ENCODE results near the gene KRTAP10-8. TPM values are rescaled to one million over a fixed set of nuclear protein-coding genes. Genes with fewer than 3 reads are reported as not detected.

The KRTAP10-8 gene
- total and polyA plus RNA-seq, 2 experiments from 2014 or later = not detected

GRCh38 chr21:44595524-44595923 is 16.4 kb upstream of the KRTAP10-8 start:
- Histone ChIP-seq H4K20me1 (replicated peaks; ENCODE audit: insufficient read depth) (no peaks in the 10 kb centered on the region), H3K36me3 (ENCODE audit: insufficient read depth) (no peaks in the 10 kb centered on the region), H3F3A (replicated peaks; ENCODE audit: low read depth) (0 out of 2 replicates have a peak, but pooled peaks cover 4% of the 10 kb centered on the region), H2AFZ (no peak overlapping the region), H3K9me2 (ENCODE audit: insufficient read depth) (no peaks in the 10 kb centered on the region), H3K27me3 (ENCODE audit: insufficient read depth) (no peaks in the 10 kb centered on the region), H3K4me2 (no peak overlapping the region), H3K27ac (ENCODE audit: low read depth) (no peak overlapping the region), H3K79me2 (replicated peaks; ENCODE audit: insufficient read depth) (no peaks in the 10 kb centered on the region), H3K4me1 (ENCODE audit: insufficient read depth) (peaks cover 20% of the 10 kb centered on the region), H3K4me3 (no peak overlapping the region)
- H3K27me3 Mint-ChIP-seq (ENCODE audit: insufficient read depth, low read depth, poor library complexity) = peaks cover 7% of the 10 kb centered on the region
- no peak overlapping the region for H3K4me3 Mint-ChIP-seq
- H3K27ac Mint-ChIP-seq = no peak overlapping the region
- H3K36me3 Mint-ChIP-seq (ENCODE audit: low read depth) = no peaks in the 10 kb centered on the region
- ATAC-seq = no peak
- no peak for DNase-seq (ENCODE audit: low spot score)
- TF ChIP-seq, protein P1, sequence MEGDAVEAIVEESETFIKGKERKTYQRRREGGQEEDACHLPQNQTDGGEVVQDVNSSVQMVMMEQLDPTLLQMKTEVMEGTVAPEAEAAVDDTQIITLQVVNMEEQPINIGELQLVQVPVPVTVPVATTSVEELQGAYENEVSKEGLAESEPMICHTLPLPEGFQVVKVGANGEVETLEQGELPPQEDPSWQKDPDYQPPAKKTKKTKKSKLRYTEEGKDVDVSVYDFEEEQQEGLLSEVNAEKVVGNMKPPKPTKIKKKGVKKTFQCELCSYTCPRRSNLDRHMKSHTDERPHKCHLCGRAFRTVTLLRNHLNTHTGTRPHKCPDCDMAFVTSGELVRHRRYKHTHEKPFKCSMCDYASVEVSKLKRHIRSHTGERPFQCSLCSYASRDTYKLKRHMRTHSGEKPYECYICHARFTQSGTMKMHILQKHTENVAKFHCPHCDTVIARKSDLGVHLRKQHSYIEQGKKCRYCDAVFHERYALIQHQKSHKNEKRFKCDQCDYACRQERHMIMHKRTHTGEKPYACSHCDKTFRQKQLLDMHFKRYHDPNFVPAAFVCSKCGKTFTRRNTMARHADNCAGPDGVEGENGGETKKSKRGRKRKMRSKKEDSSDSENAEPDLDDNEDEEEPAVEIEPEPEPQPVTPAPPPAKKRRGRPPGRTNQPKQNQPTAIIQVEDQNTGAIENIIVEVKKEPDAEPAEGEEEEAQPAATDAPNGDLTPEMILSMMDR (conservative IDR thresholded peaks at IDR 0.05; ENCODE audit: low read depth in 2 of 2) = no peak
- TF ChIP-seq EZH2phosphoT487 (IDR thresholded peaks at IDR 0.05; ENCODE audit: unreplicated experiment) (no peak), JUNB (IDR thresholded peaks at IDR 0.05; ENCODE audit: unreplicated experiment) (no peak), ZNF331 (CRISPR knock-in tag; IDR thresholded peaks at IDR 0.05; ENCODE audit: low read depth) (no peak), CREB1 (CRISPR knock-in tag; IDR thresholded peaks at IDR 0.05; ENCODE audit: low read depth) (no peak), ETS1 (IDR thresholded peaks at IDR 0.05) (no peak), STAT1 (IDR thresholded peaks at IDR 0.05; ENCODE audit: unreplicated experiment) (no peak), ZNF114 (CRISPR knock-in tag; IDR thresholded peaks at IDR 0.05) (no peak)
- peaks cover 36% of the 10 kb centered on the region for H3K4me1 Mint-ChIP-seq
- peaks cover 5% of the 10 kb centered on the region; the same call in 1 of the 3 replicates for H3K9me3 Mint-ChIP-seq

DNA sequence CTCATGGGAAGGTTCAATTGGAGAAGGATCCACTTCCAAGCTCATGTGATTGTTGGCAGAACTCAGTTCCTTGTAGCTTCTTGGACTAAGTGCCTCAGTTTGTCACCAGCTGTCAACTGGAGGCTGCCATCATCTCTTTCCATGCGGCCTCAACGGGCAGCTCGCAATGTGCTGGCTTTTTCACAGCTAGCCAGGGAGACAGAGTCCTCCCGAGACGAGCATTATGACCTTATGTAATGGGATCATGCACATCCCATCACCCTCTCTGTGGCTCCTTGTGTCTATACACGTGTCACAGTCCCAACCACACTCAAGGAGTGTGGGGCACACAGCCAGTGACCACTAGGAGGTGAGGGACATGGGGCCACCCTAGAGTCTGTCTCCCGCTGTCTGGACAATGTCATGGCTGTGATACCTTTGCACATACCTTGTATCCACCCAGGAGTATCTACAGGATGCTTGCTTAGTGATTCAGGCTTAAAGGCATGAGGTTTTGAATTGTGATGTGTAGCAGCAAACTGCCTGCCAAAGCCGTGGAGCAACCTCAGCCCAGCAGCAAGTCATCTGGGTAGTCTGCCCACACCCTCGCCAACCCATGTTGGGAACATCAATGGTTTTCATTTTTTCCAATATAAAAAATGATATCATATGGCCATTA is 15.7 kb upstream of the KRTAP10-8 start:
- Histone ChIP-seq H3K27me3 (ENCODE audit: insufficient read depth) (no peaks in the 10 kb centered on the region), H3F3A (replicated peaks; ENCODE audit: low read depth) (0 out of 2 replicates have a peak, but pooled peaks cover 4% of the 10 kb centered on the region), H3K4me1 (ENCODE audit: insufficient read depth) (peaks cover 20% of the 10 kb centered on the region), H4K20me1 (replicated peaks; ENCODE audit: insufficient read depth) (no peaks in the 10 kb centered on the region), H3K9me2 (ENCODE audit: insufficient read depth) (no peaks in the 10 kb centered on the region), H3K36me3 (ENCODE audit: insufficient read depth) (no peaks in the 10 kb centered on the region), H3K79me2 (replicated peaks; ENCODE audit: insufficient read depth) (no peaks in the 10 kb centered on the region), H3K4me3 (no peak overlapping the region), H2AFZ (no peak overlapping the region; the same call in 1 of the 2 replicates), H3K27ac (ENCODE audit: low read depth) (no peak overlapping the region), H3K4me2 (no peak overlapping the region)
- Mint-ChIP-seq H3K27me3 (ENCODE audit: insufficient read depth, low read depth, poor library complexity) (peaks cover 6% of the 10 kb centered on the region), H3K27ac (no peak overlapping the region), H3K9me3 (peaks cover 5% of the 10 kb centered on the region; the same call in 1 of the 3 replicates), H3K4me3 (no peak overlapping the region), H3K4me1 (peaks cover 36% of the 10 kb centered on the region), H3K36me3 (ENCODE audit: low read depth) (no peaks in the 10 kb centered on the region)
- DNase-seq (ENCODE audit: low spot score) (no peak), ATAC-seq (no peak)
- TF ChIP-seq NANOG (IDR thresholded peaks at IDR 0.05; ENCODE audit: borderline replicate concordance) = no peak
- TF ChIP-seq, protein P1 (conservative IDR thresholded peaks at IDR 0.05; ENCODE audit: low read depth in 2 of 2) = no peak
- TF ChIP-seq ZNF462 (CRISPR knock-in tag; IDR thresholded peaks at IDR 0.05) = no peak
- TF ChIP-seq ZNF114 (CRISPR knock-in tag; IDR thresholded peaks at IDR 0.05) = no peak
